ENCODE results near the gene ADAM30. TPM values are rescaled to one million over a fixed set of nuclear protein-coding genes. Genes with fewer than 3 reads are reported as not detected.
A peak's percentile ranks its signal among the peaks of the same experiment; 100 is the strongest.
"Not testable (repeated sequence)": the region's sequence is repeated elsewhere in the genome, so short reads cannot be mapped to it uniquely, and the experiment has no call there.

The ADAM30 gene
- total RNA-seq, 1 donor from 2014 or later, result not detected

- no peak for ATAC-seq
Observed at GRCh38 chr1:119873135-119874015, 22.9 kb downstream of the ADAM30 start.

- no peak for ATAC-seq
Observed at GRCh38 chr1:119871881-119872280, 24.4 kb downstream of the ADAM30 start.

DNA sequence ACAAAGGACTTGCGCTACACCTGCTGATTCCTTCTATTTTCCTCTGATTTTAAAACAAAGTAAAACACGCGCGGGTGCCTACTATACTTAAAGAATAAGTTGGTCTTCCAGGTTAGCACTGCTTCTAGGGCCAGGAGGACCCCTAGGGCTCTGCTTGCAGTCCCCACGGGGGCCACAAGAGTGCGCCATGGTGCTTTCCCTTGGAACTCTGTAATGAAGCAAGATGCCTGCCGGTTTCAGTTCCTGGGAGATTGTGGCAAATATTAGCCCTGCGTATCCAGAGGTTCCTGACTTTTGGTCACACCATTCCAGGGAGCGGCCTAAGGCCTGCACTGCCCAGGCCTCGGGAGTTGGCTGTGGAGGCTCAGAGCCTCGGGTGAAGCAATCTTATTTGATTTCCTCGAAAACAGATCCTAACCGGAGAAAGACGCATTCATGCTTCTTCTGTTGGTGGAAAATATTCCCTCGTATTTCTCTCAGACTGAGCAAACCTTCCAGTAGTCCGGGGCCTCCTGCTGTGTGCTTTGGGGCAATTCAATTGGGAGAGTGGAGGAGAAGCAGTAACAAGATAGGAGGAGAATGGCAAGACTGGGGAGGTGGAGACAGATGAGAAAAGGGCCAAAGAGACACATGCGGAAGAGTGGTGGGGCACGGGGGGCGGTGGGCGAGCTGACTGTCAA lies 25.3 kb downstream of the ADAM30 start:
- ATAC-seq, result peak; percentile 71

DNA sequence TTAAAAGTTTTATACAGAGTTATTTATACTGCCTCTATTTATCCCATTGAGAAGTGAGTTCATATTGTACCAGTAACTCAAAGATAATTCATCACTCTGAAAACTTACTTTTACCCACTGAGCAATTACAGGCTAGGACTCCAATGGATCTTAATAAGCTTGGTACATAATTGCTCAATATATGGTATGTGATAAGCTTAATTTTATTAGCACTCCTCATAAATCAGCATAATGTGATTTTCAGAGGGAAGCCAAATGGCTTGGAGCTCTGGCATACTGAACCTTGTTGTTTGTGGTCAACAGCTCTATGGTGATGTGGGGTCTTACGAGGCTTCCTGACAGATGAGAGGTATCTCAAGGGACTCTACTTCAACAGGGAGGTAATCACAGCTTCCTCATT lies 26.3 kb downstream of the ADAM30 start:
- ATAC-seq, result no peak

GRCh38 chr1:119868176-119868575 lies 28.1 kb downstream of the ADAM30 start:
- ATAC-seq, result no peak

GRCh38 chr1:119866451-119866850 lies 29.9 kb downstream of the ADAM30 start:
- ATAC-seq, result no peak

GRCh38 chr1:119865627-119866026 lies 30.7 kb downstream of the ADAM30 start:
- no peak for ATAC-seq

DNA sequence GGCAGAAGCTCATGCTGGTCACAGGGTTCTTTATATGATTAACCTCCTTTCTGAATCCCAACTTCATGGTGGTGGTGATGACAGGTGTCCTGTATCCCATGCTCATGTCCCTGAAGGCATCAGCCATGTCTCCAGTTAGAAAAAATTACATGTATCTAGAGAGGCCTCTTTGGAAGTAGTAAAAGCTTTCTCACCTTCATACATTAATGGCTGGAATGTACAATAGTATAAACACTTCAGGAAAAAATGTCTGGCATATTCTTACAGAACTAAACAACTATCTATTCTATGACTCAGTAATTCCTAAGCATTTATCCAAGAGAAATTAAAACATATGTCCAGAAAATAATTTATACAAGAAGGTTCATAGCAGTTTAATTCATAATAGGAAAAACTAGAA lies 34.0 kb downstream of the ADAM30 start:
- ATAC-seq, result no peak

DNA sequence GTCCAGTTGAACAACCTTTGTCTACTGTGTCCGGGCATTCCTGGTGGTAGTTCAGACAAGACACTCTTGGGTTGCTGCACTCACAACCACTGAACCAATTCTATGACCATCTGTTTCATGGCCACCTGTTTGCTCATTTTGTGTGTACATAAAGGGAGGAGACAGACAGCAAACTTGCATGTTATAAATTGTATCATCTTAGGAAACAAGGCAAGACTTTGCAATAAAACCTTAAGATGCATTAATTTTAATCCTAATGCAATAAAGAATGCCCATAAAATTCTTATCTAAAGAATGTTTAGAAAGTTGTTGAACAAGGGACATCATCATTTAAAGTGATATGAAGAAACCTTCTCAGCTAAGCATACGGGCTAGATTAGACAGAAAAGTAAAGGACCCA lies 34.8 kb downstream of the ADAM30 start:
- ATAC-seq, result no peak

DNA sequence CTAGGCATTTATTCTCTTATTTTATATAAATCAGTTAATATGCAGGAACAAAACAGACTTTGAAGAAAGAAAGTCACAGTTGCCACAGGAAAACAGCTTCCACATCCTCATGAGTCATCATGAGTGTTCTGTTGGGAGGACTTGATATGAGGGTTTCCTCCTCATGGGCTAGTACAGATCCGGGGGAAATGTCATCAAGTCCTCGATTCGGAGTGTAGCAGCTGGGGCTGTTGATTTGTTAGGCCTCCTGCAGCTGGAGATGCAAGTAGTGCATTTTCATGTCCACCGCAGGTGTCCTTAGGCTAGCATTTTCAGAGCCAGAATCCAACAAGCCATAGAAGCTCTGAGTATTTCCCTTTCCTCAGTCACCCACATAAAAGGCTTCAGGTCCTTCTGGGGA lies 36.7 kb downstream of the ADAM30 start:
- peak; percentile 38 for ATAC-seq

DNA sequence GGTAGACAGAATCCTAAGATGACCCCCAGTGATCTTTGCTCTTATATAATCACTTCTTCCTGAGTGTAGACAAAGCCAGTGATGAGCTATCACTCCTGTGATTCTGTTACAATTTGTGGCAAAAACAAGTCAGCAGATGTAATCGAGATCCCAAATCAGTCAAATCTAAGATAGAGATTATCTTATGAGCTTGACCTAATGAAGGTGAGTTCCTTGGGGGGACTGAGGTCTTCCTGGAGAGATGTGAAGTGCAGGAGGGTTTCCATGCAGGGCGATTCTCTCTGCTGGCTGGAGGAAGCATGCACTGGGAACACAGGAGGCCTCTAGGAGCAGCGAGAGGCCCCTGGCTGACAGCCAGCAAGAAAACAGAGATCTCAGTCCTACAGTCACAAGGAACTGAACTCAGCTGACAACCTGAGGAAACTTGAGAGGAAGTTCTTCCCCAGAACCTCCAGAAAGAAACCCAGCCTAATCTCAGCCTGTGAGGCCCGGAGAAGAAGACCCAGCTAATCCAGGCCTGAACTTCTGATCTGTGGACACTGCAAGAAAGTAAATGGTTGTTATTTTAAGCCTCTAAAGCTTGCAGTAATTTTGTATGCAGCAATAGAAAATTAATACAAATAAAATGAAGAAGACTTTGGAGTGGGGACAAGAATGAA lies 37.6 kb downstream of the ADAM30 start:
- not testable (repeated sequence) for ATAC-seq

GRCh38 chr1:119858126-119858525 lies 38.2 kb downstream of the ADAM30 start:
- no peak for ATAC-seq

DNA sequence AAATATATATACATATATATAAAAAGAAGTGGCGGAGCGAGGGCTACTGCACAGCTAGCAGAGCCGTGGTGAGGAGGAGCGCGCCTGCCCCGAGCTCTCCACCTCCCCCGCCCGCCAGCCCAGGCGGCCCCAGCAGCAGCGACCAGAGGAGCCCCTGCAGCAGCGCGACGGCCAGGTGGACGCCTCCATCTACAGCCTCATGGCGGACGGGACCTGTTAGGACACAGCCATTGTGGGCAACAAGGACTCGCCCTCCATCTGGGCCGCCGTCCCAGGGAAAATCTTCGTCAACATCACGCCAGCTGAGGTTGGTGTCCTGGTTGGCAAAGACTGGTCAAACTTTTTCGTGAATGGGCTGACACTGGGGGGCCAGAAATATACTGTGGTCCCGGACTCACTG lies 43.2 kb downstream of the ADAM30 start:
- no peak for ATAC-seq

DNA sequence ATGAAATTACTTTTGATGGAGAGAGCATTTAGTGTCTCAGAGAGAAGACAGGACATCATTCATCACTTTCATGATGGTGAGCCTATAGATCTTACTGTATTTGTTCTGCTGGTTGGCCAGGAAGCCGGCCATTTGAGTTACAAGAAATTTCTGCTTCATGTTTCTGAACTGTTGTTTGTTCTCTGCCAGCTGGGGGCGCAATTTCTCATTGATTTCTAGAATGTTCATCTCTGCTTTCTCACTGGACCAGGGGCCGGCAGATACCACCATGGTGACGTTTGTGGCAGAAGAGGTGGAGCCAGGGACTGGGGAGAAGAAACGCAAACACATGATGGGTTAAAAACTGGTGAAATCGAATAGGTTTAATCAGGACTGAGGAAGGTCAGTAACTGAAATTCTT lies 52.1 kb downstream of the ADAM30 start:
- not testable (repeated sequence) for ATAC-seq

Other genes with a start within 250 kb of the ADAM30 start
- 1.00 TPM for gene ZNF697, start 248.2 kb downstream of the ADAM30 start, total RNA-seq
- gene PHGDH, start 184.6 kb downstream of the ADAM30 start, total RNA-seq, result 108 TPM
- 0.76 TPM for gene HMGCS2, start 127.6 kb downstream of the ADAM30 start, total RNA-seq
- not detected for gene REG4, start 85.1 kb downstream of the ADAM30 start, total RNA-seq
- gene NOTCH2, start 173.1 kb upstream of the ADAM30 start, total RNA-seq, result 92.0 TPM